IPS DF 6.9 (cell line): Measurements from ENCODE around the gene NPIPA3.
"Not testable (repeated sequence)": the region's sequence is repeated elsewhere in the genome, so short reads cannot be mapped to it uniquely, and the experiment has no call there.

Experiments
- DNase-seq: peaks from one replicate; pipeline ENCODE4 v3.0.0-alpha.2; 2013; ENCODE audit warnings: low read depth, low spot score
- H3K27ac ChIP-seq: one replicate; pipeline ENCODE4 v1.5.1; 2013; ENCODE audit warnings: low read length, control low read depth
- H3K27me3 ChIP-seq: 2 replicates; pipeline ENCODE4 v1.6.1; 2013; ENCODE audit warnings: mild to moderate bottlenecking, low read length; ENCODE audit not compliant: control insufficient read depth, insufficient read depth
- H3K36me3 ChIP-seq: 2 replicates; pipeline ENCODE4 v1.6.1; 2013; ENCODE audit warnings: low read length; ENCODE audit not compliant: control insufficient read depth, insufficient read depth
- H3K4me1 ChIP-seq: 2 replicates; pipeline ENCODE4 v1.6.1; 2013; ENCODE audit warnings: low read length; ENCODE audit not compliant: control insufficient read depth, insufficient read depth
- H3K4me3 ChIP-seq: 2 replicates; pipeline ENCODE4 v1.5.1; 2013; ENCODE audit warnings: mild to moderate bottlenecking, low read length
- H3K9me3 ChIP-seq: 2 replicates; pipeline ENCODE4 v1.6.1; 2013; ENCODE audit warnings: low read length, inconsistent platforms; ENCODE audit not compliant: control insufficient read depth, insufficient read depth
- WGBS: extraction: QIAGEN DNeasy Blood & Tissue Kit; methylation state at CpG from one replicate; pipeline ENCODE4 v1.1.7; 2013; ENCODE audit warnings: mixed read lengths, missing lambda C conversion rate; ENCODE audit not compliant: insufficient read length, insufficient coverage; 5-methylcytosine and 5-hydroxymethylcytosine counted together

The NPIPA3 gene

DNA sequence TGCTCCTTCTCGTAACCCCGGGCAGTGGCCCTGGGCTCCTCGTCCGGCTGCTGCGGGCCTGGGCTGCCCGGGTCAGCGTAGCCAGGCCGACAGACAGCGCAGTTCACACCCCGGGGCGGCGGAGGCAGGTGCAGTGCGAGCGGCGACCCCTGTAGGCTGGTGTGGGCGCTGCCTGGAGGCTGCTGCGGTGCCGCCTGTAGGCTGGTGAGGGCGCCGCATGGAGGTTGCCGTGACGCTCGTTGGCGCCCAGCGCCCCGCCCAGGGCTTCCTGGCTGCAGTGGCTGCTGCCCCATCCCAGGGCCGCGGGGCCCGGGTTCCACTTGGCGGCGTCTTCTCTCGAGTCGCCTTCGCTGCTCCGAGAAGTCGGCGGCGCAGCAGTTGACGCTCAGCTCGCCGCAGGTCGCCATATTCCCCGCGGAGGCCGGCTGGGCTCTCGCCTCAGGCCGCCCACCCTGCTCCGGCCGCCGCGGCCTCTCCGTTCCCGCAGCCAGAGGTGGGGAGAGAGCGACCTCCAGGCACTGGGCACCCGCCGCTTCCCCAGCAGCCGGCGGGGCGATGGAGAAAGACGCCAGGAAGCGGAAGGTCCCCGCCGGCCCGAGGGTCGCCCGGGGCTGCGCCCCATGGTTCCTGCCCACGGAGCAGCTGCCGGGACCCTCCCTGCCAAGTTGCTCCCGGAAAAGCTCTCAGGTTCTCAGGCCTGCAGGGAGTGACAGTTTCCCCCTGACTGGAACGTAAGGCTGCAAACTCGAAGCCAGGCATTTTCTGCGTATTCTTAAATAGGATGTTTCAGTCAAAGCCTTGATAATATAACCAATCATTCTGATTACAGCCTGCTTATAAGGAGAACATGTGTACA is 39.3 kb downstream of the NPIPA3 start, which contains the start of gene NPIPA2:
Gene NPIPA2 (plus strand): TSS at position 261 of the 856 bp plus-strand sequence. CDS start 5,533 bp downstream, outside the sequence.
- no CpG with 5 or more reads among the region's 73 CpGs for WGBS
- DNase-seq = not testable (repeated sequence)

DNA sequence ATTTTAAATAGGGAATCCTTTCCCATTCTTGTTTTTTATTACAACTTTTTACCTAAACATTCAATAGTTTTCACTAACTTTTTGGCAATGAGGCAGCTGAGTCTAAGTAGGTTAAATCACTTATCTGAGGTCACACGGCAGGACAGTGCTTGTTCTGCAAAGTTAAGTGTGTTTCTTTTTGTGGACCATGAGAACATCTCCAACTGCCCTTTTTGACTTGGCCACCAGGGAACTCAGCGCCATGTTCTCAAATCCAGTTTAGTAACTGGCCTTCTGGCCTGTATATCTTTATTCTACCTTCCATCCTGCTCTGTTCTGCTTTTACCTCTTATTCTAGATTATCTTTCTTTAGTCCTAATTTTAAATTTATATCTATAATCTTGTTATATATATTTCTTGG is 70.4 kb downstream of the NPIPA3 start:
- H3K9me3 ChIP-seq, H3K27ac ChIP-seq, H3K4me3 ChIP-seq, DNase-seq, H3K27me3 ChIP-seq, H3K36me3 ChIP-seq, H3K4me1 ChIP-seq: not testable (repeated sequence)
- no CpG with 5 or more reads among the region's 2 CpGs for WGBS

More for the DNA sequence above, 39.3 kb downstream of the NPIPA3 start, which contains the start of gene NPIPA2:
- H3K36me3 ChIP-seq, H3K4me1 ChIP-seq, H3K9me3 ChIP-seq, H3K27me3 ChIP-seq, H3K27ac ChIP-seq, H3K4me3 ChIP-seq: not testable (repeated sequence)

GRCh38 chr16:14775624-14776023 is 72.4 kb downstream of the NPIPA3 start:
- H3K4me1 ChIP-seq, H3K27me3 ChIP-seq, DNase-seq, H3K9me3 ChIP-seq, H3K4me3 ChIP-seq, H3K36me3 ChIP-seq, H3K27ac ChIP-seq: not testable (repeated sequence)
- no CpG with 5 or more reads among the region's 2 CpGs for WGBS
